AG09309 (cell line): ENCODE data around the gene PLB1.

Experiments
- DNase-seq: peaks from one replicate; pipeline ENCODE4 v3.0.0-alpha.2; 2010; ENCODE audit warnings: low read depth
- H3K4me3 ChIP-seq: 2 replicates; pipeline ENCODE4 v1.5.1; 2011; ENCODE audit warnings: mild to moderate bottlenecking, low read depth, low read length, moderate library complexity; ENCODE audit not compliant: control insufficient read depth
- TF ChIP-seq, protein P1 (sequence below): IDR thresholded peaks from 2 replicates; pipeline ENCODE4 v1.5.1; 2011; ENCODE audit warnings: mild to moderate bottlenecking, low read depth, low read length, inconsistent platforms; ENCODE audit not compliant: insufficient read depth, control insufficient read depth; ENCODE audit errors: missing control alignments

Gene PLB1

DNA sequence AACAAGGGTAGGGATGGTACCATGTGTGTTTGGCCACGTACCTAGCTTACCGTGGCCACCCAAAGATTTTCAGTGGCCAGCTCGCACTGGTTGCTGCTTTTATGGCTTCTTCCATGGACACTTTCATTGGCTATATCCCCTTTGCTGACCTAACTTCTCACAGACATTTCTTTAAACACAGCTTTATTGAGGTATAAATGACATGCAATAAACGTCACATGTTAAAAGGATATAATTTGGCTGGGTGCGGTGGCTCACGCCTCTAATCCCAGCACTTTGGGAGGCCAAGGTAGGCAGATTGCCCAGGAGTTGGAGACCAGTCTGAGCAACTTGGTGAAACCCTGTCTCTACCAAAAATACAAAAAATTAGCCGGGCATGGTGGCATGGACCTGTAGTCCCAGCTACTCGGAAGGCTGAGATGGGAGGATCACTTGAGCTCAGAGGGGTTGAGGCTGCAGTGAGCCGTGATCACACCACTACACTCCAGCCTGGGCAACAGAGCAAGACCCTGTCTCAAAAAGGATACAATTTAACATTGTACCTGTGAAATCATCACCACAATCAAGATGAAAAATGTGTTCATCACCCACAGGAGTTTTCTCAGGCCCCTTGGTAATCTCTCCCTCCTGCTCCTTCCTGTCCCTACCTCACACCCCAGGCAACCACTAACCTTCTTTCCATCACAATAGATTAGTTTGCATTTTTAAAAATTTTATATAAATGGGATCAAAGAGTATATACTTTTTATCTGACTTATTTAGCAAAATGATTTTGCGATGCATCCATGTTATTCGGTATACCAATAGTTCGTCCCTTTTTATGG lies 127.9 kb downstream of the PLB1 start:
- no peak for DNase-seq
- H3K4me3 ChIP-seq = no peak overlapping the region
- TF ChIP-seq, protein P1, sequence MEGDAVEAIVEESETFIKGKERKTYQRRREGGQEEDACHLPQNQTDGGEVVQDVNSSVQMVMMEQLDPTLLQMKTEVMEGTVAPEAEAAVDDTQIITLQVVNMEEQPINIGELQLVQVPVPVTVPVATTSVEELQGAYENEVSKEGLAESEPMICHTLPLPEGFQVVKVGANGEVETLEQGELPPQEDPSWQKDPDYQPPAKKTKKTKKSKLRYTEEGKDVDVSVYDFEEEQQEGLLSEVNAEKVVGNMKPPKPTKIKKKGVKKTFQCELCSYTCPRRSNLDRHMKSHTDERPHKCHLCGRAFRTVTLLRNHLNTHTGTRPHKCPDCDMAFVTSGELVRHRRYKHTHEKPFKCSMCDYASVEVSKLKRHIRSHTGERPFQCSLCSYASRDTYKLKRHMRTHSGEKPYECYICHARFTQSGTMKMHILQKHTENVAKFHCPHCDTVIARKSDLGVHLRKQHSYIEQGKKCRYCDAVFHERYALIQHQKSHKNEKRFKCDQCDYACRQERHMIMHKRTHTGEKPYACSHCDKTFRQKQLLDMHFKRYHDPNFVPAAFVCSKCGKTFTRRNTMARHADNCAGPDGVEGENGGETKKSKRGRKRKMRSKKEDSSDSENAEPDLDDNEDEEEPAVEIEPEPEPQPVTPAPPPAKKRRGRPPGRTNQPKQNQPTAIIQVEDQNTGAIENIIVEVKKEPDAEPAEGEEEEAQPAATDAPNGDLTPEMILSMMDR = no peak

DNA sequence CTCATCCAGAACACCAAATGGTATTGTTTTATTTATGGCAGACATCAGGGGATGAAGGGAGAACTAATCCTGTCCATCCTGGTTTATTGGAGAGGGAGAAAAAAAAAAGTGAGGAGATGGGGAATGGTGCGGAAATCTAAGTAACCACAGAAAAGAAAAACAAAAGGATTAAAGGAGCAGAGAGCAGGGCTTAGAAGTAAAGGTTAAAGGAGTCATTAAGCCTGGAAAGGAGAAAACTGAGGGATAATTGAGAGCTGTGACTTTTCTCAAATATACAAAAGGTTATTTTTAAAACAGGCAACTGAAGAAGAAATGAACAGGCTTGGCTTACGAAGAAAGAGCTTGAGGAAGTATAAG lies 128.6 kb downstream of the PLB1 start:
- DNase-seq = no peak
- no peak overlapping the region for H3K4me3 ChIP-seq
- TF ChIP-seq, protein P1 = no peak

DNA sequence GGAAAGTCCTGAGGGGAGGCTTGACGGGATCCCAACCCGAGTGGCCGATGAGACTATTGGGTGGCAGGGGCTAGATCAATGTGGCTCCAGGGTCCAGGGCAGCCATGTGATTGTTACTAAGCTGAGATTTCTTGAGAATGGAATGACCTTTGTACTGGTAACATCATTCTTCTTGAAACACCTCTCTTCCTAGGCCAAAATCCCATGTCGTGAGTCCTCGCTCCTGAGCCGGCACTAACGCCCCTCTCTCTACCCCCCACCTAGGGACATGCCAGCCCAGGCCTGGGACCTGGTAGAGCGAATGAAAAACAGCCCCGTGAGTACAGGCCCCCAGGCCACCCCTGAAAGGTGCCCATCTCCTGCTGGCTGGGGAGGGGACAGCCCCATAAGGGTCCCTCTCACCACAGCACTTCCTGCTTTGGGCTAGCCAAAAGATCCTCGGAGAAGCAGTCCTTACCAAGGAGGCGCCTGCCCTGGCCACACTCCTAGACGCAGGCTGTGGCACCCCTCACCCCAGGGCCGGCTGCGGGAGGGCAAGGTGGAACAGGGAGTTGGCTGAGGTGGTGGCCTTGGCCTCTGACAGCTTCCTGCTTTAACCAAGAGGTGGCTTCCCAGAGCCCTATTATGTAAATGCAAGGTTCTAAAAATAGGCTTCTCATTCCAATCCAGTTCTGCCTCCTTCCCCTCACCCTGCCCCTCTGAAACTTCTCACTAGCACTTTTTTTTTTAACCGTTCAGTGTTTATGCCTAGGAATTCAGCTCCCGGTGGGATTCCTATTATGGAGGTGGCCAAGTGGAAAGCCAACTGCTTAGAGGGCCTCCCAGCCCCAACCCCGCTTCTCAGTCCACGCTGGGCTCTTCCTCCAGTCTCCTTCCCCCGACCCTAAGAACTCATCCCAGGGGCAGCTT lies 129.2 kb downstream of the PLB1 start:
- TF ChIP-seq, protein P1 = no peak
- no peak for DNase-seq
- no peak overlapping the region for H3K4me3 ChIP-seq

DNA sequence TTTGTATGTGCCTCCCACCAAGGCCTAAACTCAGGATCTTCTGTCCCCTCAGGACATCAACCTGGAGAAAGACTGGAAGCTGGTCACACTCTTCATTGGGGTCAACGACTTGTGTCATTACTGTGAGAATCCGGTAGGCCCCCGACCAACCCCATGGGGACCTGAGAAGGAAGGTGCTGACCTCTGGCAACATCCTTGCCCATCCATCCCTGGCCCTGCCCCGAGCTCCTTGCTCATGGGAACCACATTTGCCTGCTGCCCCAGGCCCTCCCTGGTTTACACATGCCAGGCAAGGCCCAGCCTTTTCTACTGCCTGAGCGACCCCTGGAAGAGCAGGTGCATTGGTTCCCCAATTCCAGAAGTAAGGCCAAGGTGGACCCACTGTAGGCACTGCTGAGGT lies 130.5 kb downstream of the PLB1 start:
- DNase-seq = no peak
- TF ChIP-seq, protein P1 = no peak
- H3K4me3 ChIP-seq = no peak overlapping the region

DNA sequence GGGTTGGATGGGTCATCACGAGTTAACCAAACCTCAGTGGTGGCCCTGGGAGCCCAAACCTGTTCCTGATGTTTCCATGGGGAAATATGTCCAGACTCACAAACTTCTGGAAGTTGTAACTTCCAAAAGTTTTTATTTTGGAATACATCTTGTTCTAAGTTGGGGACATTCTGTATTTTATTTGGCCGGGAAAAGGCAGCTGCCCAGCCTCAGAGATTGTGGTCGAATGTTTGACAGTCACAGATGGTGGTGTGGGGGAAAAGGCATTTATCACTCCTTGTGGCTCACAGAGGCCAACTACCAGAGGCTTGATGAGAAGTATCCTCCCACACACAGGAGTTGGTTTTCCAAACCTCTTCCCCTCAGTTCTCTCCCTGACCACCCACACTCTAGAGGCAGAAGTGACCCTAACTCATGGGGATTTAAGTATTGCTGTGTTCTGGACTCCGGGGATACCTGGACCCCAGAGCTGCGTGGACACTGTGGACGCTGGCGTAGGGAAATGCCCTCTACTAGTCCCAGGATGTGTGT lies 131.1 kb downstream of the PLB1 start:
- H3K4me3 ChIP-seq = no peak overlapping the region
- TF ChIP-seq, protein P1 = no peak

DNA sequence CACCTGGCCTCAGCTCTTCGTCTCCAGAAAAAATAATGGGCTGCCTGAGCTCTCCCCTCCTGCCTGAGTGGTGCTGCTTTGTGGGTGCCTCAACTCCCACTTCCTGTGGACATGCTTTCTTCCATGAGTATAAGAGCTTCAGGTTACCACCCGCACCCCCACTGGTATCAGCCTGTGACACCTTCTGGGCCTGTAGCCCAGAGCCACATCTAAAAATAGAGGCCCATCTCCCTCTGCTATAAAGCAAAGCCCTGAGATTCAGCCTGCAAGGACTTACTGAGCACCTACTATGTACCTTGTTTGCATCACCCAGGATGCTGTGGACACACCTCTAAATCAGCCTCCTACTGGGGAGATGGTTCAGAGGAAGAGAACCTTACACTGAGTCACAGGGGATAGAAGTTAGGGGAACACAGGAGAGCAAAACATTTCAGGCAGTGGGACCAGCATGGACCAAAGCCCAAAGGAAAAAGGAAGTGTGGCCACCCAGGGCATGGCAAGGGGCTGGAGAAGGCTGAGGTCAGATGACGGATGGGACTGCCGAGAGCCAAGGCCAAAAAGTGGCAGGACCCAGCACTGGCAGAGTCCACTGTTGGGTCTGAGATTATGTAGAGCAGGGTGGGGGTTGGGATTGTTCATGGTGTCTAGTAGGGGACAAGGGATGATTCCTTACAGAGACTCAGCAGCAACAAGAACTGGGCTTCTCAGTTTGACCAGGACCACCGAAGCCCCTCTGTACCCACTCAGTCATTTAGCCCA lies 132.0 kb downstream of the PLB1 start:
- TF ChIP-seq, protein P1 = no peak
- no peak overlapping the region for H3K4me3 ChIP-seq
- DNase-seq = no peak

More for the DNA sequence above, 131.1 kb downstream of the PLB1 start:
- no peak for DNase-seq
